Keratinocyte (primary cell): Measurements from ENCODE around the gene TRIB2. TPM values are rescaled to one million over a fixed set of nuclear protein-coding genes. Genes with fewer than 3 reads are reported as not detected.

Source experiments
- DNase-seq: peaks from one replicate; pipeline ENCODE4 v3.0.0-alpha.2; 2011; ENCODE audit warnings: low read depth, missing footprints, low spot score
- FAIRE-seq: peaks from 2 replicates; lab custom pipeline; 2011; peaks lifted over from hg19 to GRCh38; lab: Jason Lieb, UNC
- H2AFZ ChIP-seq: 2 replicates; pipeline ENCODE4 v1.6.0; 2012; ENCODE audit warnings: low read length, control low read depth, inconsistent platforms; ENCODE audit not compliant: control insufficient read depth
- H3K27ac ChIP-seq: 2 replicates; pipeline ENCODE4 v1.5.1; 2011; ENCODE audit warnings: low read length; ENCODE audit not compliant: control insufficient read depth, insufficient read depth
- H3K27me3 ChIP-seq: 3 replicates; pipeline ENCODE4 v1.6.0; 2011; ENCODE audit warnings: low read length; ENCODE audit not compliant: control insufficient read depth, insufficient read depth; ENCODE audit errors: extremely low read depth
- H3K36me3 ChIP-seq, 2 experiments: 2 replicates in 1 of 2; 3 replicates in 1 of 2; pipeline ENCODE4 v1.5.1; 2011; ENCODE audit warnings: low read length in 2 of 2, mild to moderate bottlenecking in 1 of 2; ENCODE audit not compliant: control insufficient read depth in 2 of 2, insufficient read depth in 2 of 2; ENCODE audit errors: extremely low read depth in 1 of 2
- H3K4me1 ChIP-seq: 3 replicates; pipeline ENCODE4 v1.5.1; 2011; ENCODE audit warnings: low read length; ENCODE audit not compliant: control insufficient read depth, insufficient read depth; ENCODE audit errors: extremely low read depth
- H3K4me2 ChIP-seq: 3 replicates; pipeline ENCODE4 v1.6.0; 2011; ENCODE audit warnings: low read depth, low read length; ENCODE audit not compliant: control insufficient read depth, insufficient read depth; ENCODE audit errors: extremely low read depth
- H3K4me3 ChIP-seq, 3 experiments: fragments of 200-600 bp in 1 of 3; sonication (generic) in 1 of 3; 2 replicates in 2 of 3; 3 replicates in 1 of 3; pipeline ENCODE4 v1.5.1; 2011 to 2016; ENCODE audit warnings: low read length in 3 of 3, mild to moderate bottlenecking in 3 of 3, control low read depth in 2 of 3, inconsistent platforms in 1 of 3, low read depth in 1 of 3, mixed read lengths in 1 of 3, mixed run types in 1 of 3, moderate library complexity in 1 of 3; ENCODE audit not compliant: control insufficient read depth in 2 of 3, insufficient read depth in 2 of 3; ENCODE audit errors: extremely low read depth in 1 of 3
- H3K79me2 ChIP-seq: 2 replicates; pipeline ENCODE4 v1.6.0; 2012; ENCODE audit warnings: low read length; ENCODE audit not compliant: control insufficient read depth, insufficient read depth
- H3K9ac ChIP-seq: 3 replicates; pipeline ENCODE4 v1.6.0; 2011; ENCODE audit warnings: low read length; ENCODE audit not compliant: control insufficient read depth, insufficient read depth; ENCODE audit errors: extremely low read depth
- H3K9me1 ChIP-seq: 3 replicates; pipeline ENCODE4 v1.6.0; 2011; ENCODE audit warnings: low read length; ENCODE audit not compliant: control insufficient read depth, insufficient read depth; ENCODE audit errors: extremely low read depth
- H3K9me3 ChIP-seq: 2 replicates; pipeline ENCODE4 v1.5.1; 2012; ENCODE audit warnings: low read depth, low read length; ENCODE audit not compliant: control insufficient read depth
- H4K20me1 ChIP-seq: 3 replicates; pipeline ENCODE4 v1.6.0; 2011; ENCODE audit warnings: low read length; ENCODE audit not compliant: control insufficient read depth, insufficient read depth; ENCODE audit errors: extremely low read depth
- EZH2 ChIP-seq: IDR thresholded peaks from one replicate; pipeline ENCODE4 v1.6.1; 2012; ENCODE audit warnings: inconsistent platforms, mild to moderate bottlenecking, low read length, moderate library complexity
- dilution Hi-C: fragments of 300-500 bp; cut with MboI; formaldehyde crosslinking; loops from one replicate; pipeline ENCODE4 v1.7.0; 2020; ENCODE audit warnings: low sequenced_read_pairs; ENCODE audit not compliant: extremely low pct_ligation_motif_present
- polyA plus RNA-seq, 5 experiments: library from polyadenylated mRNA; depleted of rRNA in 3 of 5; stranded (reverse) in 3 of 5; stranded (forward) in 1 of 5; unstranded in 1 of 5; fragments of >200 nt; gene quantifications; 1 replicate in 1 of 5; 2 replicates in 3 of 5; 3 replicates in 1 of 5; pipeline versions ENCODE4 v1.2.1 to v1.2.3, GENCODE V29; 2011 to 2012; ENCODE audit warnings: missing spikeins in 2 of 5, low read depth in 1 of 5, low replicate concordance in 1 of 5
- TF ChIP-seq, protein P1 (sequence below), 3 experiments: IDR thresholded peaks in 1 of 3; conservative IDR thresholded peaks in 1 of 3; optimal IDR thresholded peaks in 1 of 3; 2 replicates in 2 of 3; 3 replicates in 1 of 3; pipeline versions ENCODE3 to v1.5.1; 2011; ENCODE audit warnings: low read length in 3 of 3, mild to moderate bottlenecking in 3 of 3, moderate library complexity in 2 of 3, control low read depth in 1 of 3, inconsistent platforms in 1 of 3; ENCODE audit not compliant: insufficient read depth in 2 of 3; ENCODE audit errors: extremely low read depth in 1 of 3

Gene TRIB2
- polyA plus RNA-seq, 1 donor (not counting 4 experiments of a cell fraction or from before 2014, with no cell fraction given) = 7.7 TPM

DNA sequence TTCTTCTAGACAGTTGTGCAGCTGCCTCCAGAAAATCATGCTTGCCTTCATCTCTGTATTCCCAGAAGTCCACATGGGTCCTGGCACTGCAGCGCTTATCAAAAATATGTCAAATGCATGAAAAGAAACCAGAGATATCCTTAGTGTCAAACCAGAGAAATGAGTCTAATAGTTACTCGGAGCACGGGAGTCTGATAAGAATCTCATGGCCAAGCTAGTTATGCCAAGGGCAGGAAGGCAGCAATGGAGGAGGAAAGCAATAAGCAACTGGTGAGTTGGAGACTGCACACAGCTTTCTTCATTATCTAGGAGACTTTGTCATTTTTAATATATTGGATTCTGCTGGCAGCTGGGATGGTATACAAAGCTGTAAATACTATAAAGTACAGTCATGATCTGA, 38.6 kb downstream of the TRIB2 start:
- Histone ChIP-seq H3K27ac (no peak overlapping the region), H3K4me1 (peaks cover 9% of the 10 kb centered on the region), H3K9me3 (no peaks in the 10 kb centered on the region), H3K9me1 (no peaks in the 10 kb centered on the region), H3K4me2 (no peak overlapping the region), H2AFZ (no peak overlapping the region), H4K20me1 (no peaks in the 10 kb centered on the region), H3K9ac (no peak overlapping the region), H3K79me2 (no peaks in the 10 kb centered on the region), H3K36me3 (no peaks in the 10 kb centered on the region), H3K4me3 (no peak overlapping the region), H3K27me3 (no peaks in the 10 kb centered on the region)
- DNase-seq (no peak), FAIRE-seq (no peak)
- no peak for TF ChIP-seq EZH2
- TF ChIP-seq, protein P1, sequence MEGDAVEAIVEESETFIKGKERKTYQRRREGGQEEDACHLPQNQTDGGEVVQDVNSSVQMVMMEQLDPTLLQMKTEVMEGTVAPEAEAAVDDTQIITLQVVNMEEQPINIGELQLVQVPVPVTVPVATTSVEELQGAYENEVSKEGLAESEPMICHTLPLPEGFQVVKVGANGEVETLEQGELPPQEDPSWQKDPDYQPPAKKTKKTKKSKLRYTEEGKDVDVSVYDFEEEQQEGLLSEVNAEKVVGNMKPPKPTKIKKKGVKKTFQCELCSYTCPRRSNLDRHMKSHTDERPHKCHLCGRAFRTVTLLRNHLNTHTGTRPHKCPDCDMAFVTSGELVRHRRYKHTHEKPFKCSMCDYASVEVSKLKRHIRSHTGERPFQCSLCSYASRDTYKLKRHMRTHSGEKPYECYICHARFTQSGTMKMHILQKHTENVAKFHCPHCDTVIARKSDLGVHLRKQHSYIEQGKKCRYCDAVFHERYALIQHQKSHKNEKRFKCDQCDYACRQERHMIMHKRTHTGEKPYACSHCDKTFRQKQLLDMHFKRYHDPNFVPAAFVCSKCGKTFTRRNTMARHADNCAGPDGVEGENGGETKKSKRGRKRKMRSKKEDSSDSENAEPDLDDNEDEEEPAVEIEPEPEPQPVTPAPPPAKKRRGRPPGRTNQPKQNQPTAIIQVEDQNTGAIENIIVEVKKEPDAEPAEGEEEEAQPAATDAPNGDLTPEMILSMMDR (optimal IDR thresholded peaks at IDR 0.05 in 1 of 3, IDR thresholded peaks at IDR 0.05 in 1 of 3, conservative IDR thresholded peaks at IDR 0.05 in 1 of 3; ENCODE audit: extremely low read depth in 1 of 3, insufficient read depth in 2 of 3, low read length in 3 of 3) = no peak
- dilution Hi-C loops = no loop called here

DNA sequence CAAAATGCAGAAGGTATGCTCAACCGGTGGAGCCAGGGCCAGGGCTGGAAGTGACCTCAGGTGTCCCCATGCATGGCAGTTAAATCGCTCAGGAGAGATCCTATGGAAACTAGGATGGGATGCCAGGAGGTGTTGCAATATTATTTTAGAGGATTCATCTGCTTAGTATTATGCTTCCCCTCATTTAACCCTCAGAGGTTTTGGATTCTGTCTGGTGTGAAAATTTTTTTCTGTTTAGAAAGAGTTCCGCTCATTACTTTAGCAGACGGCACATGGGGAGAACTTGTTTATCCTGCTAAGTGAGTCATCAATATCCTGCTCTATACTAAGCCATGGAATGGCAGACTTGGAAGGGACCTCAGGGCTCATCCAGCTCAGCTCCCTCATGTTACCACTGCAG, 42.5 kb downstream of the TRIB2 start:
- peak; percentile 86 for FAIRE-seq
- Histone ChIP-seq H4K20me1 (no peaks in the 10 kb centered on the region), H3K27ac (no peak overlapping the region), H3K9ac (no peak overlapping the region), H3K9me1 (no peaks in the 10 kb centered on the region), H3K9me3 (no peaks in the 10 kb centered on the region), H2AFZ (peak overlapping the region; percentile 29), H3K4me2 (peak overlapping the region; percentile 45), H3K79me2 (no peaks in the 10 kb centered on the region), H3K27me3 (no peaks in the 10 kb centered on the region), H3K4me1 (peaks cover 10% of the 10 kb centered on the region), H3K36me3 (no peaks in the 10 kb centered on the region), H3K4me3 (no peak overlapping the region)
- no peak for TF ChIP-seq EZH2
- TF ChIP-seq, protein P1 (optimal IDR thresholded peaks at IDR 0.05 in 1 of 3, IDR thresholded peaks at IDR 0.05 in 1 of 3, conservative IDR thresholded peaks at IDR 0.05 in 1 of 3; ENCODE audit: extremely low read depth in 1 of 3, insufficient read depth in 2 of 3, low read length in 3 of 3) = no peak
- DNase-seq = peak; percentile 7
- dilution Hi-C loops = no loop called here
